Loucy (cell line): ENCODE data around the gene FAM163B.

Source experiments
- CTCF ChIP-seq: fragments of 200-600 bp; sonication (generic); conservative IDR thresholded peaks from 2 replicates; pipeline ENCODE4 v1.5.1; 2014; ENCODE audit warnings: mild to moderate bottlenecking, antibody characterized with exemption, low read length
- EZH2phosphoT487 ChIP-seq: fragments of 200-600 bp; IDR thresholded peaks from 2 replicates; pipeline ENCODE4 v1.6.1; 2018; ENCODE audit warnings: antibody characterized with exemption, mild to moderate bottlenecking, moderate library complexity, borderline replicate concordance

- no peak for TF ChIP-seq CTCF
- TF ChIP-seq EZH2phosphoT487 = no peak
These were observed 9.5 kb upstream of the FAM163B start for GRCh38 chr9:133618726-133619125.
